NCI-H226 (cell line): ENCODE data around the gene BAG1.

Experiments used
- DNase-seq: peaks from one replicate; pipeline ENCODE4 v3.0.0-alpha.2; 2015

Gene BAG1

GRCh38 chr9:33209394-33209793 lies 55.1 kb downstream of the BAG1 start:
- DNase-seq, result no peak

GRCh38 chr9:33202552-33203201 lies 61.8 kb downstream of the BAG1 start:
- DNase-seq, result no peak
